ENCODE measurements around the gene SYDE1.

DNA sequence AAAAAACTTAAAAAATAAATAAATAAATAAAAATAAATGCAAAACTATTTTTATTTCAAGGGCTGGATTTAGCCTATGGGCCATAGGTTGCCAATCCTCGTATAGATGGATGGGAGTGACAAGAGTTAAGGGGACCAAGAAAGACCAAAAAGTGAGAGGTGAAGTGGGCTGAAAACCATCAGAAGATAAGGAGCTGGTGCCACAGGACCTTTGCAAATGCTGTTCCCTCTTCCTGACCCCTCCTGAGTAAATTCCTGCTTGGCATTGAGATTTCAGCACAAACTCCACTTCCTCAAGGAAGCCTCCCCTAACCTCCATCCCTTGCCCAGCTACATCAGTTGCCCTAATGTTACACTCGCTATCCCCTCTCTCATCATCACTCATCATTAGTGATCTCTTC is 14.2 kb upstream of the SYDE1 start:
- TF ChIP-seq, protein P1, sequence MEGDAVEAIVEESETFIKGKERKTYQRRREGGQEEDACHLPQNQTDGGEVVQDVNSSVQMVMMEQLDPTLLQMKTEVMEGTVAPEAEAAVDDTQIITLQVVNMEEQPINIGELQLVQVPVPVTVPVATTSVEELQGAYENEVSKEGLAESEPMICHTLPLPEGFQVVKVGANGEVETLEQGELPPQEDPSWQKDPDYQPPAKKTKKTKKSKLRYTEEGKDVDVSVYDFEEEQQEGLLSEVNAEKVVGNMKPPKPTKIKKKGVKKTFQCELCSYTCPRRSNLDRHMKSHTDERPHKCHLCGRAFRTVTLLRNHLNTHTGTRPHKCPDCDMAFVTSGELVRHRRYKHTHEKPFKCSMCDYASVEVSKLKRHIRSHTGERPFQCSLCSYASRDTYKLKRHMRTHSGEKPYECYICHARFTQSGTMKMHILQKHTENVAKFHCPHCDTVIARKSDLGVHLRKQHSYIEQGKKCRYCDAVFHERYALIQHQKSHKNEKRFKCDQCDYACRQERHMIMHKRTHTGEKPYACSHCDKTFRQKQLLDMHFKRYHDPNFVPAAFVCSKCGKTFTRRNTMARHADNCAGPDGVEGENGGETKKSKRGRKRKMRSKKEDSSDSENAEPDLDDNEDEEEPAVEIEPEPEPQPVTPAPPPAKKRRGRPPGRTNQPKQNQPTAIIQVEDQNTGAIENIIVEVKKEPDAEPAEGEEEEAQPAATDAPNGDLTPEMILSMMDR (IDR thresholded peaks at IDR 0.05), result no peak
- TF ChIP-seq POLR2A (IDR thresholded peaks at IDR 0.05), result no peak
